Brain microvascular endothelial cell (primary cell): ENCODE data around the gene SOCS1.

Source experiments
- DNase-seq: peaks from one replicate; pipeline ENCODE4 v3.0.0-alpha.2; 2020
- H3K27ac ChIP-seq: fragments of 250-450 bp; sonication (Bioruptor Pico); 2 replicates; pipeline ENCODE4 v1.5.1; 2020; ENCODE audit warnings: mild to moderate bottlenecking, moderate library complexity
- H3K27me3 ChIP-seq: fragments of 250-450 bp; sonication (Bioruptor Pico); replicated peaks from 2 replicates; pipeline ENCODE4 v1.5.1; 2020; ENCODE audit warnings: mild to moderate bottlenecking
- H3K36me3 ChIP-seq: fragments of 250-450 bp; sonication (Bioruptor Pico); replicated peaks from 2 replicates; pipeline ENCODE4 v1.5.1; 2020; ENCODE audit warnings: mild to moderate bottlenecking
- H3K4me3 ChIP-seq: 2 replicates; pipeline ENCODE4 v1.5.1; 2011; ENCODE audit warnings: low read depth, mild to moderate bottlenecking, control low read depth, low read length, moderate library complexity
- in situ Hi-C: cut with HindIII; loops from 2 replicates; pipeline ENCODE4 v1.10.0; 2017; ENCODE audit warnings: low sequenced_read_pairs, low pct_ligation_motif_present
- TF ChIP-seq, protein P1 (sequence below): IDR thresholded peaks from 2 replicates; pipeline ENCODE4 v1.5.1; 2011; ENCODE audit warnings: low read depth, mild to moderate bottlenecking, moderate library complexity, low read length, control low read depth, inconsistent platforms; ENCODE audit errors: missing control alignments

The SOCS1 gene

DNA sequence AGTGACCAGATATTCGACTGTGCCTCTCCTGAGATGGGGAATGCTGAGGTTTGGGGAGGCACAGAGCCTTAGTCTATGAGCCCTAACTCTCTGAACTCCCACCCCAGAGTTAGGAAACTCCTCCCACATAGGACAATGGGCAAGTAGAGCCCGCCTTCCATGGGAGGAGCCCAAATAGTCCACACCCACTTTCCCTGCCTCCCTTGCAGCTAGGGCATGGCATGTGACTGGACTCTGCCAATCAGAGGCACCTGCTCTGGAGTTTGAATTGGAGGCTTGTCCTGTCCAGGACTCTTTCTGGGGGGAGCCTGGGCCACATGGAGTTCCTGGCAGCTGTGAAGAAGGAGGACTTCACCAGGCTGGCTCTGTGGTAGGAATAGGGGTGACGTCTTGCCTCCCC is 48.4 kb downstream of the SOCS1 start:
- no peak overlapping the region for H3K4me3 ChIP-seq
- TF ChIP-seq, protein P1, sequence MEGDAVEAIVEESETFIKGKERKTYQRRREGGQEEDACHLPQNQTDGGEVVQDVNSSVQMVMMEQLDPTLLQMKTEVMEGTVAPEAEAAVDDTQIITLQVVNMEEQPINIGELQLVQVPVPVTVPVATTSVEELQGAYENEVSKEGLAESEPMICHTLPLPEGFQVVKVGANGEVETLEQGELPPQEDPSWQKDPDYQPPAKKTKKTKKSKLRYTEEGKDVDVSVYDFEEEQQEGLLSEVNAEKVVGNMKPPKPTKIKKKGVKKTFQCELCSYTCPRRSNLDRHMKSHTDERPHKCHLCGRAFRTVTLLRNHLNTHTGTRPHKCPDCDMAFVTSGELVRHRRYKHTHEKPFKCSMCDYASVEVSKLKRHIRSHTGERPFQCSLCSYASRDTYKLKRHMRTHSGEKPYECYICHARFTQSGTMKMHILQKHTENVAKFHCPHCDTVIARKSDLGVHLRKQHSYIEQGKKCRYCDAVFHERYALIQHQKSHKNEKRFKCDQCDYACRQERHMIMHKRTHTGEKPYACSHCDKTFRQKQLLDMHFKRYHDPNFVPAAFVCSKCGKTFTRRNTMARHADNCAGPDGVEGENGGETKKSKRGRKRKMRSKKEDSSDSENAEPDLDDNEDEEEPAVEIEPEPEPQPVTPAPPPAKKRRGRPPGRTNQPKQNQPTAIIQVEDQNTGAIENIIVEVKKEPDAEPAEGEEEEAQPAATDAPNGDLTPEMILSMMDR: no peak
- no peak overlapping the region for H3K27ac ChIP-seq
- no peaks in the 10 kb centered on the region for H3K36me3 ChIP-seq
- no peaks in the 10 kb centered on the region for H3K27me3 ChIP-seq
- no peak for DNase-seq
- in situ Hi-C loops: no loop called here

DNA sequence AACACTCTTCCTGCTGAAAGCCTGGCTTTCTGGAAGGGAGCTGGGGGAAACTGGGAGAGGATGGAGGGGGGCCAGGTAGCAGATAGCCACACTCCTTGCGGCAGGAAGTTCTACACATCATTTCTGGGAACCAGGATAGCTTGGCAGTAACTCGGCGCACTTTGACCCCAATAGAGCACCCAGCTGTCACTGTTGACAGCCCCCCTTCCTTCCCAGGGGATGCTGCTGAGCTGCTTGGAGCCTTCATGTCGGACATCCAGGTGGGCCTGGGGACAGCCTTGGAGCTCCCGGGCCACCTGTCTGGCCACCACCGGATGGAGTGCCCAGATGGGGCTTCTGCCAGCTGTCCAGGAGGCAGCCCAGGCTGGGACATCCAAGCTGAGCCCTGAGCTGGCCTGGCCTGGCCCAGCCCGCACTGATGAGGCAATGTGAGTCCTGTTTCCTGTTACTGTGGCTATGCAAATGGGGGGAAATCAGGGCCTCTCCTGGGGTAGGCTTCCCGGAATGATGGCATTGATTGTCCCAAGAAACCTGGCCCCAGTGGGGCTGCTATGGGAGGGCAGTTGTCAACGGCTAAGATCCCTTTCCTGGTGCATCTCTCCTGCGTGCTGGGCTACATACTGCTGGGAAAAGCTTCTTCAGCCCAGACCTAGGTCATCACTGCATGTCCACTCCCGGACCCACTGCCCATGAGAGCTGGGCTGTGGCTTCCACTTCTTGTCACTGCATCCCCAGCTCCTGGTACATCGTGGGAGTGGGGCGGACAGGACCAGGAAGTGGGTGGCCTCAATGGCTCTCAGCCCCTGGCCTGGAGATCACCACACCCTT is 50.0 kb downstream of the SOCS1 start:
- no peaks in the 10 kb centered on the region for H3K36me3 ChIP-seq
- TF ChIP-seq, protein P1: no peak
- no peak overlapping the region for H3K27ac ChIP-seq
- DNase-seq: no peak
- H3K27me3 ChIP-seq: no peaks in the 10 kb centered on the region
- in situ Hi-C loops: no loop called here
- H3K4me3 ChIP-seq: no peak overlapping the region

DNA sequence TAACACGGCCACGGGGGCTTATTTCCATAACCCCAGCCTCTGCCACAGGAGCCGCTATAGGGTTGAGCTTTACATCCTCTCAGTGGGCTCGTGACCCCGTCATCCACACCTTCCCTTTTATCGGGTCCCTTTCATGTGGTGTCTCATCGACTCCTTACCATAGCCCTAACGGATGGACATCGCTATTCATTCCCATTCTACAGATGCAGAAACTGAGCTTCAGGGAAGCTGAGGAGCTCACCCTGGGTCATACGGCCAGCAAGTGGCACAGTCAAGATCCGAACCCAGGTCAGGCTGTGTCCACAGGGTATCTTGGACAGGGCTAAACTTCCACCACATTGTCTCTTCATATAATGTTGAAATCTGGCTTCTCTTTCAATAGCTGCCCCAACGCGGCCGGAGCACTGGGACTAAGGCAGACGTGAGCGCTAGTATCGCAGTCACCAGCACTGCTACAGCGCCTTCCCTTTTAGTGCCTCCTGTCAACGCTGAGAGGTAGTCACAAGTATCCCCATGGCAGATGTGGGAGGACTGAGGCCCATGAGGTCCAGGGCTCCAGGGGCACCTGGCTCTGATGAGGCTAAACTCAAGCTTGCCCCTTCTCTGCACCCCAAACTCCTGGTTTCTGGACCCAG is 50.8 kb downstream of the SOCS1 start:
- TF ChIP-seq, protein P1: no peak
- in situ Hi-C loops: no loop called here
- H3K4me3 ChIP-seq: no peak overlapping the region
- H3K27ac ChIP-seq: no peak overlapping the region
- H3K27me3 ChIP-seq: no peaks in the 10 kb centered on the region
- no peaks in the 10 kb centered on the region for H3K36me3 ChIP-seq
- no peak for DNase-seq

DNA sequence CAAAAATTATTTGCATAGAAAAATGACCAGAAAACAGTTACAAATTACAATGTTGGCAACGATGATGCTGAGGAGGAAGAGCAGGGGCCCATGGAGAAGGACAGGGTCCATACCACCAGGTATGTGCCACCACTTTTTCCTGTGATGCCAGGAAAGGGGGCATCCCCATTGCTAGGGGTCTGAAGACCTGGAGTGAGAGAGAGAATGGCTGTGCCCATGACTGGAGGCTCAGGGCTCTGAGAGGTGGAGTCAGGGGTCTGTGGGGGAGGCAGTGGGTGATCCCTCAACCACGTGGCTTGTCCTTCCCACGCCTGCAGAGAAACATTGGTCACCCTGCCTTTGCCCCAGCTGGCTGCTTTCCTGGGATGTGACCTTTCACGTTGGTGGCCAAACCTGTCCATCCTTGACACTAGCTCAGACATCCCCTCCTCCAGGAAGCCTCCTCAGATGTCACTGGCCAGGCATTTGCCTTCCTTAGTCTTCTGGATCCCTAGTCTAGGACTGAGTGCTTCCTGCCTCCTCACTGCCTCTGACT is 51.4 kb downstream of the SOCS1 start:
- in situ Hi-C loops: no loop called here

More for the DNA sequence above, 51.4 kb downstream of the SOCS1 start:
- H3K27ac ChIP-seq: no peak overlapping the region
- DNase-seq: no peak
- TF ChIP-seq, protein P1: no peak
- H3K27me3 ChIP-seq: no peaks in the 10 kb centered on the region
- H3K36me3 ChIP-seq: no peaks in the 10 kb centered on the region
- H3K4me3 ChIP-seq: no peak overlapping the region
